Renal cortical epithelial cell (primary cell): ENCODE results near the gene RAMP1. TPM values are rescaled to one million over a fixed set of nuclear protein-coding genes. Genes with fewer than 3 reads are reported as not detected.
"Not testable (repeated sequence)": the region's sequence is repeated elsewhere in the genome, so short reads cannot be mapped to it uniquely, and the experiment has no call there.

Source experiments
- DNase-seq: peaks from one replicate; pipeline ENCODE4 v3.0.0-alpha.2; 2011; ENCODE audit warnings: low read depth
- total RNA-seq: library from RNA; depleted of rRNA; stranded (reverse); fragments of >200 nt; gene quantifications from 2 replicates; pipeline ENCODE4 v1.2.3, GENCODE V29; 2014

Gene RAMP1
- total RNA-seq, 1 donor from 2014 or later, result 0.50 TPM

DNA sequence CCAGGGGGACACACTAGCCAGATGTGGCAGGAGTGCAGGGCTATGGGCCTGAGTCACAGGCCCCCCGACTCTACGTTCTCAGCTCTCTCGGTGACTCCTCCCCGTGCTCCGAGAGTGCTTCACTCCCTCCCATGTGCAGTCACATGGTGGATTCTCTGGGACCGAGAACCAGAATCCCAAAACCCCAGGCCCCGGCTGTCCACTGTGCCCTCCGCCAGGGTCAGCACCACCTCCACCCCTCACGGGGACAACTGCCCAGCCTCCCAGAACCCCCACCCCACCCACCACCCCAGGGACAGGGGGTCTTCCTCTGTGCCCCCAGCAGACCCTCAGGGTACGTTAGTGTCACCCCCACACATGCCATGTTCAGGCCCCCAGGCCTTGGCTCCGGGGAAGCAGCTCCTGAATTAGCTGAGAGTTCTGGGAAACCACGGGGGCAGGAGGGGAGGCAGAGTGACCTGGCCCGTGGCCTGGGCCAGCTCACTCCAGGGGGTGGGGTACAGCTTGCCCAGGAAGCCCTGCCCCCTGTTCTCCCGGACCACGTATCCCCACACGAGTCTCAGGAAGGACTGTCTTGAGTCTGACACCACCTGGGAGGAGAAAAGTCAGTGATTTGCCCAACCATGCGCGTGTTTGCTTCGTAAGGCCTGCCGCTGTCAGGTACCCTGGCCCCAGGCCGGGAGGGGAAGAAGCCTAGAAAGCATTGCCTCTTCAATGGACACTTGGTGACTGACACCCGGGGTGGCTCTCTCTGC, 4.4 kb downstream of the RAMP1 start:
- no peak for DNase-seq

DNA sequence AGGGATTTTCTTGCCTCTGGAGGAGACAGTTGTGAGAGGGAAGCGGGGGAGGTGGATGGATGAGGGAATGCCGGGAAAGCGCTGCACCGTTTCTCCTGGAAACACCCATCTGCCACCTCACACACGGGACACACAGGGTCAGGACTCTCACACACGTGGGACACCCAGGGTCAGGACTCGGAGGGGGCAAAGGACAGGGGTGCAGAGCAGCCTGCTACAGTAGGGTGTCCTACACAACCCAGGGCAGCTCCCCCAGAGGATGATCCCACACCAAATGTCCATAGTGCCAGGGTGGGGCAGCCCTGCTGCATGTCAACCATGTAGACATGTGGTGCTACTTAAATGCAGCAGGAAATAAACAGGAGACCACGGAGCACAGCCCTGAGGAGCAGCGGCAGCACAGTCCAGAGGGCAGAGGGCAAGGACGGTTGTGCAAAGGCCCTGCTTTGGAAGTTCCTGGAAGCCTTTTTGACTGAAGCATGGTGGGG, 5.1 kb downstream of the RAMP1 start:
- no peak for DNase-seq

DNA sequence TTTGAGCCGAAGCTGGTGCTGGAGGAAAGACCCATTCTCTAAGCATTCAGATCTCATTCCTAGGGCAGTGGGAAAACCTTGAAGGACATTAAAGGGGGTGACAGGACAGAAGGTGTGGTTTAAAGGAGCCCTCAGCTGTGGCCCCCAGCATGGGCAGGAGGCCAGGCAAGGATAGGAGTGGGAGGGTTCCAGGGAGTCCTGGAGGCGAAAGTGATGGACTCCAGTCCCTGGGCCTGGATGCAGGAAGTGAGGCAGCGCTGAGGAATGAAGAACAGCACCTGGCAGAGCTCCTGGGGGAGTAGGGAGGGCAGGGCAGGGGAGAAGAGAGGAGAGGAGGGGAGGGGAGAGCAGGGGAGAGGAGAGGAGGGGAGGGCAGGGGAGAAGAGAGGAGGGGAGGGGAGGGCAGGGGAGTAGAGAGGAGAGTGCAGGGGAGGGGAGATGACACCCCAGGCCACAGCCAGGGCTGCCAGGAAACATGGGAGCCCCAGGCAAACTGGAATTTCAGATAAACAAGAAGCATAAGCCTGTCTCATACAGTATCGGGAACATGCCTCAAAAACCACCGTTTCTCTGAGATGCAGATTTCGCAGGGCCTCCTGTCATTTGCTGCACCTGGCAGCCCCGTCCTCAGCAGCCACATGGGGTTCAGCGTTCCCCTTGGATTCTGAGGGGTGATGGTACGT, 5.7 kb downstream of the RAMP1 start:
- DNase-seq, result peak; percentile 43

DNA sequence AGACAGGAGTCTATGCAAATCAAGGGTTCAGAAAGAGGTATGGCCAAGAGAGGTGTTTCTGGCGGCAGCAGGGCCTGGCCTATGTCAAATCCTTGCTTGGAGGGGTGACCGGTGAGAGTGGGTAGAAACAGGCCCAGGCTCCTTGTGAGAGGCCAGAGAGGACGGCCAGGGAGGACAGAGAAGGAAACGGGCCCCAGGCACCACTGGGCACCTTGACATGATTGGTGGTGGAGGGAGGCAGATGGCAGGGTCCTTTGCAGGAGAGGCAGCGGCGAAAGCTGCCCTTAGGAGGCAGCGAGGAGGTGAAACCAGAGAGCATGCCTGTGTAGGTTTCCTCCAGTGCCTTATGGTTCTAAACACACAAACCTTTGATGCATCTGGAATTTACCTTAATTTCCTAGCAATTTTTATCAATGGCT, 6.2 kb downstream of the RAMP1 start:
- DNase-seq, result no peak

DNA sequence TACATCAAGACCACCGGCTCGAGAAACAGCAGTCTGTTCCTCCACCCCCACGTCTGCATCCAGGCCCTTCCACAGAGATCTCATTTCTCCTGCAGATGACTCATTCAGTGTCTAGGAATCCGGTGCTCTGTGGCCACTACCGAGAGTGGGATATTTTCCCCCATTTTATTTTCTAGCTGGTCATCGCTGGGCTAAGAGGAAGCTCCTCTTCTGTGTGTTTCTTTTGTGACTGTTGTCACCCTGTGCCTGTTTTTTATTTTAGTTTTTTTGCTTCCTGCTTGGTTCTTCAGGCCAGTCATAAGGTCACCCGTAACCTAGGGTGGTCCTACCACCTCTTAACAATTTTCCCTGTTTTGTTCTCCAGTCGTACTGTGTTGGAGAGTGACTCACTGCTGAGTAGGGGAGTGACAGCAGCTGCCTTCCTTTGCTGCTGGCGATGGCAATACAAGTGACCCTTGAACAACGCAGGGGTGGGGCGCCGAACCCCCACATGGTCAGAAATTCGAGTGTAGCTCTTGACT, 6.7 kb downstream of the RAMP1 start:
- peak; percentile 45 for DNase-seq

DNA sequence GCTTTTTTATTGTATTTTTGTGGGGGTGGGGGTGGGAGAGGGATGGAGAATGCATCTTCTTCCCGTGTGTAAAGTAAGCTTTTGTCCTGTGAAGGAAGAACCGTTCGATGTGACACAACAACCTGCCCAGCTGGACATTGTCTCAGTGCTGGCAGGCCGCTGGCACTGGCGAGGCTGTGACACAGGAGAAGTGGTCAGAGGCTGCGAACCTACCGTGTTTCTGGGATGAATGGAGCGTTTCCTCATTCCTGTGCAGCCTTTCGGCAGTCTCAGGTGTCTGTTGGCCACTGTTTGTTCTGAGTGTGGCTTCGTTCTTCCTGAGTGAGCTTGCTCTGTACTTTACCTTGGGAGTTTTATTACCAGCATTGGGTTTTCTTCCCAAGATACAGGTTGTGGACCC, 8.0 kb downstream of the RAMP1 start:
- DNase-seq, result peak; percentile 19

DNA sequence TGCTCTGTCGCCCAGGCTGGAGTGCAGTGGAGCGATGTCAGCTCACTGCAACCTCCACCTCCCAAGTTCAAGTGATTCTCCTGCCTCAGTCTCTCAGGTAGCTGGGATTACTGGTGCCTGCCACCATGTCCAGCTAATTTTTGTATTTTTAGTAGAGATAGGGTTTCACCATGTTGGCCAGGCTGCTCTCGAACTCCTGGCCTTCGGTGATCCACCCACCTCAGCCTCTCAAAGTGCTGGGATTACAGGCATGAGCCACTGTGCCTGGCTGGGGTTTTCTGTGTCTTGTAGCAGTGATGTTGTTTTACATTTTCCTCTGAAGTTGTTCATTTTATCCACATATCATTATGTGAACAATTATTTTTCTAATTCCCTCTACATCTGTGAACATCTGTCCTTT, 8.7 kb downstream of the RAMP1 start:
- DNase-seq, result not testable (repeated sequence)

DNA sequence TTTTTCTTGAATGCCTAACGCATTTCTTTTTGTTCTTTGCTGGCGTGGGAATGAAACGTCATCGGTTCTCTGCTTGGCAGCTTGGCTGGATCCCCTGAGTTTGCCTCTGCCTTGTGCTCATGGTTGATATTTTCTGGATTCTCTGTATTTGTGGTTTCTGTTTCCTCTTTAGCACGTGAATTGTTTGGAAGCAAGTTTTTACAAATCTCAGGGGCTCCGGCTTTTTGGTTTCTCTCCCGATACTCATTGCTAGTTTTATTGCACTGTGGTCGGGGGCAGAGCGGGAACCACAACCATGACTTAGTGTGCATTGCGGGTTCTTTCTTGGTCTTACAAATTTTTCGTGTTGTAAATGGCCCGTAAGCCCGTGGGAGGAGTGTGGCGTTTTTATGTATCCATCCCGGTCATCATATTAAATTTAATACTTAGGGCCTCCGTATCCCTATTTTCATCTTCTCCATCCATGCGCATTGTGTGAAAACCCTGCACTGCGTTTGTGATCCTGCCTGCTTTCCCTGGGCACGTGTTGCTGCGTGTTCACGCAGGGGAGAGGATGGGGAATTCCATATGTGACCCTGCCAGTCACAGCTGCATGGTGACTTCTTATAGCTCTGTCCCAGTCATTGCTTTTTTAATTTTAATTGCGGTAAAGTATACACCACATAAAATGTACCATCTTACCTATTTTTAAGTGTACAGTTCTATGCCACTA, 9.4 kb downstream of the RAMP1 start:
- no peak for DNase-seq

DNA sequence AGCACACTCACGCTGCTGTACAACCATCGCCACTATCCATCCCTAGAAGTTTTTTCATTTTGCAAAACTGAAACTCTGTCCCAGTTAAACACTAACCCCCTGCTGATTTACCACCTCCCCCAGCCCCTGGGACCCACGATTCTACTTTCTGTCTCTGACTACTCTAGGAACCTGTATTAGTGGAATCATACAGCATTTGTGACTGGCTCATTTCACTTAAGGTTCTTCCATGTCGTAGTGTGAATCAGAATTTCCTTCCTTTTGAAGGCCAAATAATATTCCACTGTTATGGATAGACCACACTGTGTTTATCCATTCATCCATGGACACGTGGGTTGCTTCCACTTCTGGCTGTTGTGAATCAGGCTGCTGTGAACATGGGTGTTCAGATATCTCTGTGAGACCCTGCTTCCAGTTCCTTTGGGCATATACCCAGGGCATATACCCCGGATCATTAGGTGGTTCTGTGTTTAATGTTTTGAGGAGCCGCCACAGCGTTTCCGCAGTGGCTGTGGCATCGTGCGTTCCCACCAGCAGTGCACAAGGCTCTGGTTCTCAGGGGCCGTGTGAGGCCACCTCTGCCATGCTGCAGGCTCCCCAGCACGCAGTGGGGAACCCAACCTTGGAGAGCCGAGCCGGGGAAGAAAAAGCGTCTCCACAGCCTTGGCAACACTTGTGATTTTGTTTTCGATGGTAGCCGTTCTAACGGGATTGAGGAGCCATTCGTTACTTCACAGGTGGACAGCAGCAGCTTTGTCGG, 10.1 kb downstream of the RAMP1 start:
- no peak for DNase-seq

DNA sequence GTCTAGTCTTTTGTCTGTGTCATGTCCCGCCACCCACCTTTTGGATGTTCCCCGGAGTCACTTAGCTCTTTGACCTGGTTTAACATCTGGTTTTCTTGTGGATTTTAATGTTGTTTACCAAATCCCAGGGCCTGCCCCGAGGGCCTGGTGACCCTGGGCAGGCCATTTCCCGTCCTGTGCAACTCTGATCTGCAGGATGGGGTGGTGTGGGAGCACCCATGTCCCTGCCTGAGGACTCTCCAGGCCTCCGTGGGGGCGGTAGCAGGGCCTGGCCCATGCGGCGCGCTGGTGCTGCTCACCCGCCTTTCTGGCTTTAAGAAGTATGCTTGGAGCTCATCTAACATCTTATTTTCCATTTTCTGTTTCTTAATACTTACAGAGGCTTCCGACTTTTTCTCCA, 10.7 kb downstream of the RAMP1 start:
- DNase-seq, result no peak

DNA sequence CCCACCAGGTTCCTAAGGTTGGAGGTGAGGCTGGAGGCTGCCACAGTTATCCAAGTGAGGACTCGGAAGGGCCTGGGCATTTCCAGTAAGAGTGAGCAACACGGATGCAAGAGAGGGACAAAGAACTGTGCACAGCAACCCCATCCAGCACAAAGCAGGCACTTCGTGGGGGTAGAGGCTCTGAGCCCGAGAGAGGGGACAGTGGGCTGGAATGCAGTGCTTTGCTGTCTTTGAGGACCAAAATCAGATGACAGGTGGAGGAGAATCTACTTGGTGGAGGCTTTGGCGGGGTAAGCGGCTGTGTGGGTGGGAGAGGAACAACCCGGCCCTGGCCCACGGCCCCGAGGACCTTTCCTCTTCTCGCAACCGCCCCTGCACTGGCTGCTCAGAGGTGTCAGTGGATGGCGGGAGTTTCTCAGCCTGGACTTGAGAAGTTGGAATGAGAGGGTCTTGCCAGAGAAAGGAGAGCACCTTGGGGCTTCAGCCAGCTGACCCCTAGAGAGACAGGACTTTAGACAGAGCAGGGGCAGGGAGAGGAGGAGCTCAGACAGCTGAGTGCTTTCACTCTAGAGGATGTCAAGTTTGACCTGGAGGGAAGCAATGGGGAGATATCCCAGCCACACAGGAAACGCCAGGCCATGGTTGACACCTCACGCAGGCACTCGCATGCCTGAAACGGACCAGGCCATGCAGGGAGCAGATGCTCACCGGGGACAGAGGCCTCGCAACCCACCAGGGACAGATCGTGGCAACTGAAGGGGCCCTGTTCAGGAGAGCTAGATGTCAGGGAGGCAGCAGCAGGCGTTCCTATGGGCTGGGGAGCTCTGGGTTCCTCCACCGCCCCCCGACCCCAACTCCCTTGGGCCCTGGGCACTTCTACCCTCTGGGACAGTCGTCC, 11.6 kb downstream of the RAMP1 start:
- no peak for DNase-seq

DNA sequence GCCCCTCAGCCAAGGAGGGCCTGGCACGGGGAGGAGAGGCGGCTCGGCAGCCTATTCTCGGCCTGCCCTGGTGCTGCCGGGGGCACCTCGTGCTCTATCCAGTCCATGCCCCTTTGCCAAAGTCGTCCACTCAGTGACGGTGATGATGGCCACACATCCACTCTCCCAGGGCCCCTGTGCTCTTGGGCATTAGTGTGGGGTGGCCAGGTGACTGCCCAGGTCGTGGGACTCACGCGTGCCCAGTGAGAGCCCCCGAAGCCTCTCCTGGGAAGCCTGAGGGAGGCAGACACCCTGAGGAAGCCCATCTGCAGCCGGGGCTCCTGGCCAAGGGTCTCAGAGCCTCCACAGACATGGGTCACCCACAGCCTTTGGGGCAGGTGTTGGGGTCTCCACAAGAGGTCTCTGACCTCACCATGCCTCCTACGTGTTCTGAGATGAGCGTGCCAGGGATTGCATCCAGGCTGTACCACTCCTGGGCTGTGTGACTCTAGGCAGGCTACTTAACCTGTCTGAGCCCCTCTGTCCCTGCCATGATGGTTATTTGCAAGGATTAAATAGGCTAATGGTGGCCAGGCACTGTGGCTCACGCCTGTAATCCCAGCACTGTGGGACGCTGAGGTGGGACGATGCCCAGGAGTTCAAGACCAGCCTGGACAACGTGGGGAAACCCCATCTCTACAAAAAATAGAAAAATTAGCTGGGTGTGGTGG, 12.9 kb downstream of the RAMP1 start:
- no peak for DNase-seq

DNA sequence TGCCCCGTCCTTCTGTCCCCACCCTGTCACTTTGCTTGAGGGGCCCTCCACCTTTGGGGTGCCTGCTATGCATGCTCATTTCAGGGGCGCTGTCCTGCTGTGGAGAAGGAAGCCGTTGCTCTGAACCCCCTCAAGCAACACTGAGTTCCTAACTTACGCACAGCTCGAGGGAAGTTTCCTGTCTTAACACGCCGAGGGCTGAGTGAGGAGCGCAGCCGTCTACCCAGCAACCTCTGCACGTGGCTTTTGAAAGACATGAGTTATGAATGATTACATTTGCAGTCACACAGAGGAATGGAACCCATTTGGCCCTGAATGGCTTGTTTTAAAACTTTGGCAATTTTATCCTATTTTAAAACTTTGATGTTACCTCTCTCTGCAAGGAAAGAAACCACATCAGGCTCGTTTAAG, 14.0 kb downstream of the RAMP1 start:
- no peak for DNase-seq

DNA sequence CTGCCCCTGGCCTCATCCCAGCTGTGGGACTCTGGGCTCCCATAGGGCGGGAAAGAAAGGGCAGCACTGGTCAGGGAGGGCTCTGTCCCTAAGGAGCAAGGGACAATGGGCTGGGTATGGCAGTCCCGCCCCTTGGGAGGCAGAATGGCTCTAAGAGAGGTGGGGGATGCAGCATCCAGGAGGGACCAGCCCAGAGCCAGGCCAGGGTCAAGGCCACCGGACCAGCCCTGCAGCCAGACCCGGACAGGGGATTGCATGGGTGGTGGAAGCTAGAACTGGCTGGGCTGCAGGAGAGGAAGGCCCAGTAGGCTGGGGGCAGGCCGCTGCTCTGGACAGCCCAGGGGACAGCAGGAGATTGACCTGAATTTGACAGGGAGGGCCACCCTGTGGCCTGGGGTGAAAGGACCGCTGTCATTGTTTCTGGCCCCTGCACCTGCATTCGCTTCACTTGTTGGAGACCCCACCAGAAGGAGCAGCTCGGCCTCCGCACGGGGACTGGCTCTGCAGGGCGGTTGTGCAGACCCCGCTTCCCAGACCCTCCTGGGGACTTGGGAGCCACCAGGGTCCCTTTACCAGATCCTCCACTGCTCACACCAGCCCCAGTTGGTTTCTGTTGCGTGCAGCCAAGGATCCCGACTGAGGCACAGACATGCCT, 14.6 kb downstream of the RAMP1 start:
- no peak for DNase-seq

DNA sequence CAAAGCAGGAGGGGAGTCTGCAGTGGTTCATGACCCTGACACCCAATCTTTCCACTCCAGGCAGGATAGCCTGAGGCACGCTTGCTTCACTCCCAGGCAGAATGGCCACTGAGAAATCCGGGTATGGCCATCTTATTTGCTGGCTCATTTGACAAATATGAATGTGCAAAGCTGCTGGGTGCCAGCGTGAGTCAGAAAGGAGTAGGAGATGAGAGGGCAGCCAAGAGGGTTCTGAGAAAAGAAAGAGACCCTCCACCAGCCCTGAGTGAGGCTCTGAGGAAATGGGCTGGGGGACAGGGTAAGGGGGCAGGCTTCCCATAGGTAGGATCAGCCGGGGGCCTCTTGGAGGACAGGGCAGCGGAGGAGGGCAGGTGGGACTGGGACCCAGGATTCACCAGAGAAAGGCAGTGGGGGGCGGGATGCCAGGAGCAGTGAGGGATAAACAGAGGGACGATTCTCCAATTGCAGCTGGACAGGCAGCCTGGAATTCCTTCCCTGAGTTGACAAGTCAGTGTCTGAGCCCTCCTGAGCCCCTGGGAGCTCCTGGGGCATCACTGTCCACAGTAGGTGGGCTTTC, 15.2 kb downstream of the RAMP1 start:
- peak; percentile 56 for DNase-seq

DNA sequence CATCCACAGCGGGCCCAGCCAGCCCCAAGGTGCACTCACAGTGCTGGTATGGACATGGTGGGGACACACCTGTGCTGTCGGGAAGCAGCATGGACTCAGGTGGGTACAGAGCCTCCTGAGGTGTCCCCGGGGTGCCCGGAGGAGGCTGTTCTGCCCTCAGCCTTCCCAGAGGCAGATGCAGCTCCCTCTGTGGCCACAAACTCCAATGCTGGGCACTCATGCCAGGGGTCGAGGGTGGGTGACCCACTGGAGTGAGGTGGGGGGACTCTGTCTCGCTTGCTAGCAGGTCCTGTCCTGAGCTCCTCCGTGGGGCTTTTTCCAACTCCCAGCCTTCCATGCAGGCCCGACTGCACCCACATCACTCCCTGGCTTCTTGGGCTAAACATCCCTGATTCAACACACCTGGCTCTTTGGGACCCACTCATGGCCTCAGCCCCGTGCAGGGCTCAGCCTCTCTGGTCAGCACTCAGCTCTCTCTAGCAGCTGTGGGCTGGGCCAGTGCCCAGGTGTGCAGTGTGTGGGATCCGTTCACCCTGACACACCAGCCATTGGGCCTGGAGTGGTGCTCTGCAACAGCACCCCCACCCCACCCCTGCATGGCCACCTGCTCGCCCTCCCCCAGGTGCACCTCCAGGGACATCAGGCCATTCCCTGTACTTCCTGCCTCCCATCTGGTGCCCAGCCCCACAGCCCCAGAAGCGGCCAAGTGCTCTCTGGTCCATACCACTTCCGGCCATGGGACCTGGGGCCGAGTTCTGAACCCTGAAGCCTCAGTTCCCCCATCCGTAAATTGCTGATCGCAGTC, 16.0 kb downstream of the RAMP1 start:
- DNase-seq, result no peak

DNA sequence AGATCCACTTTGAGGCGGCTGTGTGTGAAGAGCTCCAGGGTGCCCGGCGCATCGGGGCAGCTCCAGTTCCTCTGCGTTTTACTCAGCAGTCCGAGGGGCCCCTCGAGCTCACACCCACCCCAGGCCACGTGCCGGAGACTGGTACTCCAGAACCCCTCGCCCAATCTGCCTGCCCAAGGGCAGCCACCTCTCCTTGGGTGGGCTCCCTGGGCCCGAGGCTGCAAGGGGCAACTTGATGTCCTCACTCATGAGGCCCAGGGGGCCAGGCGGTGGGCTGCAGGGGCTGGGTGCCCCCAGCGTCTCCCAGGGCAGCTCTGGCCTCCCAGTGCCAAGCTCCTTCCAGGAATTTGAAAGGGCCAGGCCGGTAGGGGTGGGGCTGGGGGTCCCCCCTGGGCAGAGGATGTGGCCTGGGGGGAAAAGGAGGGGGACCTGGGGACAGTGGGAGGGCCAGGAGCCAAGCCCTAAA, 16.7 kb downstream of the RAMP1 start:
- DNase-seq, result no peak

DNA sequence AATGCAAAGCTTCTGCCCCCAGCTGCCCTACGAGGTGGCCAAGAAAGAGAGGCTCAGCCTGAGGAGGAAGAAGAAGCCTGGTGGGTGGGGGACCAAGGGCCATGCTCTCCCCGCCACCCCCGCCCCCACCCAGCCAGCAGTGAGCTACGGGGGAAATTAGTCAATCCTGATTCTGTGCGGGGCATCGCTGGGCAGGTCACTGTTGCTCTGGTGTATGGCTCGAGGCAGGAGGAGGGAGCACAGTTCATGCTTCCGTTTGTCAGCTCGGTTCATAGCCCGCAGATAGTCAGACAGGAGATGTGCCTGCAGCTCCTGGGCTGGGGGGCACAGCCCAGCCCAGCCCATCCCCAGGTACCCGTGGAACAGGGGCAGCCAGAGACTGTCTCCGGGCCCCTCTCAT, 17.1 kb downstream of the RAMP1 start:
- DNase-seq, result no peak
